HG03135 (cell line): ENCODE measurements around the gene PEPD.
"Not testable (repeated sequence)": the region's sequence is repeated elsewhere in the genome, so short reads cannot be mapped to it uniquely, and the experiment has no call there.

ENCODE experiments used
- ATAC-seq: cut with Tn5 transposase; IDR thresholded peaks from one replicate; pipeline ENCODE4 v1.9.1; 2021; ENCODE audit warnings: mild to moderate bottlenecking, moderate library complexity; ENCODE audit not compliant: unreplicated experiment

PEPD gene

DNA sequence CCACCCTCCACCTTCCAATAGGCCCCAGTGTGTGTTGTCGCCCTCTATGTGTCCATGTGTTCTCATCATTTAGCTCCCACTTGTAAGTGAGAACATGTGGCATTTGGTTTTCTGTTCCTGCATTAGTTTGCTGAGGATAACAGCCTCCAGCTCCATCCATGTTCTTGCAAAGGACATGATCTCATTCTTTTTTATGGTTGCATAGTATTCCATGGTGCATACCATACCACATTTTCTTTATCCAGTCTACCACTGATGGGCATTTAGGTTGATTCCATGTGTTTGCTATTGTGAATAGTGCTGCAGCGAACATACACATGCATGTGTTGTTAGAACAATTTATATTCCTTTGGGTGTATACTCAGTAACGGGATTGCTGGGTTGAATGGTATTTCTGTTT is 42.0 kb downstream of the PEPD start:
- not testable (repeated sequence) for ATAC-seq

DNA sequence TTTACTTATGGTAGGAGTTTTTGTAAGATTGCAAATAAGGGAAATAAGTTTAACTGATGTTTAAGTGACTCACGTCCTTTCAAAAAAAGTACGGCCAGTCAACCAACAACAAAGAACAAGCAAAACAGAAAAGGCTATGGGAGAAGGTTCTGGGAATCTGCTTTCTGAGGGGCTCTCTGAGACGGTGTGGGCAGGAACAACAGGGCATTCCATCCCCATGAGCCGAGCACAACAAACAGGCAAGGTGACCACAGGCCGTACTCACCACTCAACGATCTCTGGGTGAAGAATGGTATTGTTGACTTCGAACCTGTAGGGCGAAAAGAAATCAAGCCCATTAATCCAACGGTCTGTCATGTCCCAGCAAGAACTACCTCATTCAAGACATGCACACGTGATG is 43.8 kb downstream of the PEPD start:
- ATAC-seq, result no peak

DNA sequence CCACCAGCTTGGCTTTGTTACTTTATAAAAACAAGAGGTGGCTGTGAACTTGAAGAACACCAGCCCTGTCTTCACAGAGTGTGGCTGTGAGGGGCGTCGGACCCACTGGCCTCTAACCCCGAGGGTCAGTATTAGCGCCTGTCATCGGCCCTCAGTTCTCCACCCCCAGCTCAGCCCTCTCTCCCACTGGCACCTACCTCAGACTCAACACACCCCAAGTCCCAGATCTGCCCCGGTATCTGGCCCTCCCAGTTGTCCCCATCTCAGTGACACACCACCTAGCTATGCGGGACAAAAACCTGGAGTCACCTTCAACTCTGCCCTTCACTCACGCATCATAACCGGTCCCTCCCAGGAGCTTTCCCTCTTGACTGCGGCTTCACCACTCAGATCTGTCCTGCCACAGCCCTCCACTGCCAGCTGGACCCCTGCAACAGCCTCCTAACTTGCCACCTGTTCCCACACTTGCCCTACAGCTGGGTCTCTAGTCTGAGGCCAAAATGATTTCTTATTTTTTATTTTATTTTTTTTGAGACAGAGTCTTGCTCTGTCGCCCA is 45.4 kb downstream of the PEPD start:
- no peak for ATAC-seq

DNA sequence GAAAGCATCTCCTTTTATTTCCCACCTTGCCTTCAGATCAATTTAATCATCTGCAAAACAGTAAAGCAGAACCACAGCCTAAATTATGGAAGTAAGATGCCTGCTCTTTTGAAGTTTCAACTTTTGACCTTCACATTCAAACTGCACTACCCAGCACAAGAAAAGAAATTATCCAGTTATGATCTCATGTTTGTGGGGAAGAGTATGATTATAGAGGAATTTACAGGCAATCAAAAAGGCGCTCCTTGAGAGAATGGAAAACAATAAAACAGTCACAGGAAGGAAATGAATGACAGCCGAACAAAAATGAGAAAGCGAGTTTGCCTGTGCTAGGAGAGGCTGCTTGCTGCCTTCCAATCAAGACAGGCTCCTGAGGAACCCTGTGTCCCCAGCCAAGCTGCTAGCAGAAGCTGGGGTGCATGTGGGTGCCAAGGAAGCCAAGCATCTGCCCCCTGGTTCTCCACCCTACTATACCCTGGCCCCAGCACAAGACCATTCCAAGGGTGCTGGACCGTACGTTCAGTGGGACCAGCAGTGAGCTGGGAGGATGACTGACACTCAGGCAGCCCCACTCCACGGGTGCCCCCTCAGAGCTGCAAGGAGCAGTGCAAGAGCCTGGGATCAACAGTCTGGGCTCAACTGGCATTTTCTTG is 47.8 kb downstream of the PEPD start:
- ATAC-seq, result no peak

DNA sequence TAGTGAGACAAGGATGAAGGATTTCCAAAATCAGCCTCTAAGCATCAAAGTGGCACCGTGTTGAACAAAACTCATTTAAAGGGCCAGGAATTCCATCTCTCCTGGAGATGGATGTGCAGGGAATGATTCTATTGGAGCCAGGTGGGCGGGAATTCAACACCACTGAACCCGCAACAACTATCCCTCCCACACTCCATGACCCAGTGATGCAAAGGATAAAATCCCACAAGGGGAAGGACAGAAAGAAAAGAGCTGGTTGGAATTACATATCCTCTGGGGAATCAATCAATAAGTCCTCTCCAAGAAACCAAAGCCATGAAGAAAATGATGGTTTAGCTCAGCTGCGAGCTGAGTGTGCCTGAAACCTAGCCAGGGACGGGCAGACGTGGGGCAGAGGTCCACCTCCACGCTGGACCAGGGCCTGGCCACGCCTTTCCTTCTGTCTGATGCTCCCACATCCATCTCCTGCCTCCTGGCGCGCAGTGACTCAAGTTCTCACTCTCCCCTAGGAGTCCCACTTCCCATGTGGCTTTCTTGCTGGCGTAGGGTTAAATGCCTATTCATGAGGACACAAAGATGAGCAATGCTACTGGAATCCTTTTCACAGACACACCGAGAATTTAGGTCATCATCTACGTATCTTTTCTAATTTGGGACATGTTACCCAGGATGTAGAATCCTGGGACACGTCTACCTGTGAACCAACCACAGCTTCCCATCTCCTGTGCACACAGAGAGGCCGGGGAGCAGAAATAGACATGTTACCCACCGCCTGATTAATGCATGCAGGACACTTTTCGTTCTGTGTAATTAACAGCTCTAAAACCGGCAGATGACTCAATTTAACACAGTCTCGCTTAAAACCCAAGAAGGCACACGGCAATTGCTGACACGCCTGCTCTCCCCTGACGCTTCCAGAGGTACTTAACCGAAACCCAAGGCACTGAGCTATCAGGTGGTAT is 48.6 kb downstream of the PEPD start:
- ATAC-seq, result no peak

DNA sequence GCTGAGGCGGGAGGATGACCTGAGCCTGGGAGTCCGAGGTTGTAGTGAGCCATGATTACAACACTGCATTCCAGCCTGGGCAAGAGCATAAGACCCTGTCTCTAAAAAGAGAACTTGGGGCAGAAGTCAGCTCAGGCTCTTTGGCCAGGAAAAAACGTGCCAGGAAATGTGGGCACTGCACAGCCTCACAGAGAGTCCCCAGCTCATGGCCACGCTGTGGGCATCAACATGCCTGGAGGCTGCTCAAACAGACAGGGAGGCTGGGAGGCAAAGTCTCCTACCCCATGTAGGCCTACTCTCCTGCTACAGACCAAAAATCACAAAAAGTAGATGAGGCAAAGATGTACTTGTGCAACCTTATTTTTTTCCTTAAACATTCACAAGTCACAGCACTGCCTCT is 49.4 kb downstream of the PEPD start:
- no peak for ATAC-seq

DNA sequence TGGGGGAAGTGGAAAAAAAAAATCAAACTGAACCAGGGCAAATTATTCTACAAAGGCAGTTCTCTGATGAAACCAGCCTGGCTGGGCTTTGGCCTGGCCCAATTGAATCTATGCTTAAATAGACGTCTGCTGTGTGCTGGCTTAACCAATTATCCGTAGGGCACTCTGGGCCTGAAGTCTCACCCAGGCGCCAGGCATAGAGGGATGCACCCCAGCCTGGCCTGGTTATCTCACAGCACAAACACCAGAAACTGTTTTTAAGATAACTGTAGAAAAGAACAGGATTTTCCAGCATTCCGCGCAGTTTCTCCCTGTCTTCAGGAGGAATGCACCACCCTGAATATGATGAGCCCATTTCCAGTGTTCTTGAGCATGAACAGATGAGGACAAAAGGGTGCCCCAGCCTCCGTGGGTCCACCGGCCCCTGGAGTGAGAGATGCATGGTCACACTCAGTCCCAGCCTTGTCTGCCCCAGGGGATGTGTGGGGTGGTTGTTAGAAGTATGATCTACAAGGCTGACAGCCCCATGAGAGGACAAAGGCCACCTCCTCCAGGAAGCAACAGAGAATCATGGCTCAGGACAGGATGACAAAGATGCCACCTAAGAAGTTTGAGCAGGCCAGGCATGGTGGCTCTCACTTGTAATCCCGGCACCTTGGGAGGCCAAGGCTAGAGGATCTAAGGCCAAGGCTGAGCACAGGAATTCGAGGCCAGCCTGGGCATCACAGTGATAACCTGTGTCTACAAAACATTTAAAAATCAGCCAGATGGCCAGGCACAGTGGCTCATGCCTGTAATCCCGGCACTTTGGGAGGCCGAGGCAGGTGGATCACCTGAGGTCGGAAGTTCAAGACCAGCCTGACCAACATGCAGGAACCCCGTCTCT is 50.2 kb downstream of the PEPD start:
- ATAC-seq, result no peak

DNA sequence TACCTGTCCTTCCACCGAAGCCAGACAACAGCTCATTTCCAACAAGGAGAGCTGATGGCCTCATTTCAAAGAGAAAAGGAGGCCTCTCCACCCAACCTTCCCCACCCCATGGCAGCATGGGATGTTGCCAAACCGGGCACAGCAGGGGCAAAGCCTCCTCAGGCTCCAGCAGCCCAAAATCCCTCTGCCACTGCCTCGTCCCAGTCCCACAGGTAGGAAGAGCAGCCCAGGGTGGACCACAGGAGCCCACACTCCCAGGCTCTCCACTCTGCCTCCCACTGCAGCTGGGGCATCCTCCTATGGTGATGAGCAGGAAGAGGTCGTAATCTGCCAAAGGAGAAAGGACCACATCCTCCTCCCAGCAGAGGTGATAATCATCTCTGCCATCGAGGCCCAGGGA is 50.9 kb downstream of the PEPD start:
- ATAC-seq, result no peak

DNA sequence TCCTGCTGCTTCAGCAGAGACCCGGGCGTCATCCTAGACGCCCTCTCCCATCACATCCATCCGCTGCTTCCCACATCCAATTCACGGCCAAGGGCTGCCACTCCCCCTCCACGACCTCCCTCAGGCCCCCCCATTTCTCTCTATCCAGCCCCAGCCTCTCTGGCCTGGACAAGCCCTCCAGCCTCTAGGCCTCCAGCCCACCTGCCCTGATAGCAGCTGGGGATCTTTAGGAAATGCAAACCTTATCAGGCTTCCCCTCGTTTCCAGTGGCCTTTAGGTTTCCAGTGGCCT is 51.6 kb downstream of the PEPD start:
- ATAC-seq, result no peak

DNA sequence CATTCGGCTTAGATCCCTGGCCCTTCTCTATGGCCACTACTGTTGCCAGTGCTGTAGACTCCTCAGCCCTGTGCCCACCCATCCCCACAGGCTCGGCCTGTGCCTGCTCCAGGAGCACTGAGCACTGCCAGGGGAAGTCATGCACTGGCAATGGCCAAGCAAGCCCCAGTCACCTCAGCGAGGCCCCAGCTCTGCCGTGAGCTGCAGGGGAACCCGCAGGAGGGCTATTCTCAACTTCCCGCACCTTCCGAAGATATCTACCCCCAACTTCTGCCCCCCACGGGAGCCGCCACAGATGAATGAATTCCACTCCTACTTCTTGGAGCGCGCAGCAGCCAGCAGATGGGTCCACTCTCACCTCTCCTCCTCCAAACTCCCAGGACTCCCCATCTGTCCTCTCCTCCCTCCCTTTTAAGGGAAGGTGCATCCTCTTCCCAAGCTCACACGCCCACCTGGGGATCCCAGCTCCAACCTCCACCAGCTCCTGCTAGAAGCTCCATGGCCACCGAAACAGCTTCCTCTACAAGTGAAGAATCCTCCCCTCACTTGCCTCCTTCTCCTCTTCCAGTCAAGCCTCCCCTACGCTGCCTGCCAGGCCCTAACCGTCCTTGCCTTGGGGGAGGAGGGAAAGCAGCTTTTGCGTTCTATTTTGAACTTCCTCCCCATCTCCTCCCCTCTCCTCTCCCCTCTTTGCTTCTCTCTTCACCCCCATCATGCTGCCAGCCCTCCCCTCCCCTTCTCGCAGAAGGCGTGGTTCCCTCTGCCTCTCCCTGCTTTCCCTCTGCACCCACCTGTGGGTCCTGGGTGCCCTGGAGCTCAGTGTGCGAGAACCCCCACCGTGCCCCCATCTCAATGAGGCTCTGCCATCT is 52.2 kb downstream of the PEPD start:
- no peak for ATAC-seq

DNA sequence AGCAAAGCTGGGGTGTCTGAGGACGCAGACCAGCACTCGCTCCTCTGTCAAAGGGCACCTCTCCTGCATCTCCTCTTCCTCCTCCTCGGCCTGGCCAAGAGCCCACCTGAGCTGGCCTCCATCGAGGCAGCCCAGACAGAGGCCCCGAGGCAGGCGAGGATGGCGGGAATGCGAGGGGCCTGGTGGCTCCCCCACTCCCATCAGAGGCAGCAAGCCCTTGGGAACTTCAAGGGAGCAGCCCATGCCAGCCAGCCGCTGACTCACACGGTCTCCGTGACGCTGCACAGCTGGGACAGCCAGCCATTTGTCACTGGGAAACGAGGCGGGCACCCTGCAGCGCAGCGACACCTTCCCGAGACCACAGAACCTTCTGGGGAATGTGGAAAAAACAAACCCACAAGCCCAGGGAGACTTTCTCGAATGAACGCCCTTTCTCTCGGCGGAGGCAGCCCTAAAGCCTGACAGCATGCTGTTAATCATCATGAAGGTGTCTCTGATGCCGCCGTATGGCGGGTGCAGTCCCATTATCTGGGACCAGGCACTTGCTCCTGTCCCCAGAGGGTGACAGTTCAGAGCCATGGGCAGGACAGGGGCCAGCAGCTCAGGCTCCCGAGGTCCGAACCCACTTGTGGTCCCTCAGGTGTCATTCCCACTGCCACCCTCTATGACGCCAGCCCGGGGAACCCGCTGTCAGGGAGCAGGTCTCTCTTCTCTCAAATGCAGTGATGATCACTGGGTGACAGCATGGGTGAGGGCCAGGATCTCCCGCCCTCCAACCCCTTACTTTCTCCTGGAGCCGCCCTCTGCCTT is 53.0 kb downstream of the PEPD start:
- no peak for ATAC-seq

DNA sequence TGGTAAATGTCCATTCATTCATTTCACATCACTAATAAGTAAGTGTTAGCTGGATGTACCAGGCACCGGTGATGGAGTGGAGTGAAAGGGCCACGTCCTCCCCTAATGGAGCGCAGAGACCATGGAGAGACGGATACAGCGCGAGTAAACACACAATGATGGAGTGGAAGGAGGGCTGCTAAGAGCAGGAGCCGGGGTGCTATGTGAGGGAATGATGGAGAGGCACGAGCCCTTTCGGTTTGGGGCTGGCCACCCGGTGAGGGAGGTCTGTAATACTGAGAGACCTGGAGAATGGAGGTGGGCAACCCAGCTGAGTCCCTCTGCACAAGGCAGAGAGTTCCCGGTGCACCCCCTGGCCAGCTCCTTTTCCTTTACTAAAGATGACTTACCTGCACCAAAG is 53.7 kb downstream of the PEPD start:
- ATAC-seq, result no peak

DNA sequence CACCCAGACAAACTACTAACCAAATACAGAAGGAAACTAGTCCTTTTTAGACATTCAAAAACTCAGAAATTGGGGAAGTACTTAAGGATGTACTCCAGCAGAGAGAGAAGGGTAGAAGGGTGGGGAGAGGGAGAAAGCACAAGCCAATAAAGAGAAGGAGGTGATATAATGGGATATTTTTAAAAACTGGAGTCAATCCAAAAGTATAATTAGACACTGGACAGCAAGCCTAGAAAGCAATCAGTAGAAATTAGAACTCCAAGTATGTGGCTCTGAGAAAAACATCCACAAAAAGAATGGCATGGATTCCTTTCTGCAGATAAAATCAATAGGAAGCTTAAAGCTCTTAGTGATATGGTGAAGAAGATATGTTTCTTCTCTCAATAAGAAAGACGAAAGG is 55.8 kb downstream of the PEPD start:
- ATAC-seq, result no peak

DNA sequence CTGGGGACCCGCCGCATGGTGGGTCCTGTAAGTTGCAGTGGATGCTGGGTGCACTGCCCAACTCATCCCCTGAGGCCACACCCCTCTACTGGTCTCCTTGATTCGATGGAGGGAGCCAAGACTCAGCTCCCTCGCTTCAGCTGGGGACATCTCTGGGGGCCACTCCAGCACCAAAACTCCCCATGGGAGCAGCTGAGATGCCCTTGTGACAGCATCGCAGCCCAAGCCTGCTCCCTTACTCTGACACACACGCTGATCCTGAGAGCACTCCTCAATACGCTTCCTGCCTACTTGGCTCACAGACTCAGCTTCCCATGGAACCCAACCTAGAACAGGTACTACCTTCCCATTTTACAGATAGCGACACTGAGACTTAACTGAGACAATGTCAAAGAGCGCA is 56.2 kb downstream of the PEPD start:
- ATAC-seq, result no peak

DNA sequence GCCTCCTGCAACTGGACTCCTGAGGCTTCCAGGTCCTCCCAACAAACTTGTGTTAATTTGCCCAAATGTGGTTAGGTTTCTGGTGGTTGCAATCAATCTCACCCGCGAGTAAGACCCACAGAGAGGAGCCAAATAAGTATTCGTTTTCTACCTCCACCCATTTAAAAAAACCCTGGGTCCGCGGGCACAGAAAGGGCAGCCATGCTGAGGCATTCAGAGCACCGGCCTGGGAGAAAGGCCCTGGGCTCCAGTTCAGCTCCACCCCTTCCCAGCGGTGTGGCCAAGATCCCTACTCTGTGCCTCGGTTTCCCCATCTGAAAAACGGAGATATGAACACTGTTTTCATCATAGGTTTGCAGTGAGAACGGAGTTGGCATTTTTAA is 56.9 kb downstream of the PEPD start:
- ATAC-seq, result no peak

DNA sequence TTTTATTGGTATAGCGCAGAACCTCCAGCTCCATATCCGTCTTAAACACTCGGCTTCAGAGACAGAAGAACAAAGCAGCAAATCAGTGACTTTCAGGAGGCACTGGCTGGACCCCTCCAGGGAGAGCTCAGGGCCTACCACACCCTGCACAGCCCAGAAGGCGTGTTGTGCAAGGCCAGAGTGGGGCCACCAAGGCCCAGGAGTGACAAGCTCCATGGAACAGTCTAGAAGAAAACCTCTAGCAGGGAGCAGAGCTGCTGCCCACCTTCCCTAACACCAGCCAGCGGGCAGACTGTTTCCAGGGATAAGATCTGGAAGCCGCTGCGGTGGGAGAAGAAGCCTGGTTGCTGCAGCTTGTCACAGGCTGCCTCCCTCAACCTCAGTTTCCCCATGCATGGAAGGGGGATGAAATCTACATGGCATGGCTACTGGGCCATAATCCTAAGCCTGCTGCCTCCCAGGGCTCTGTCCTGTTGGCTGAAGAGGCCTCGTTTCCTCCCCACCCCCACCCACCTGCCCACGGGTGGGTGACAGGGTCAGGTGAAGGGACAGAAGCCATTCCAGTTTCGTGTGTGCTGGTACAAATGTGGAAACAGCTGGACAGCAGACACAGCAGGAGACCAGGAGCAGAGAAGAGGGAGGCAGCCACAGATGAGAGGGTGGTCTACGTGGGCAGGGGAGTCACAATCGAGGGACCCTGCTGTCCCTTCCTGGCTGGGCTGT is 57.4 kb downstream of the PEPD start:
- no peak for ATAC-seq

DNA sequence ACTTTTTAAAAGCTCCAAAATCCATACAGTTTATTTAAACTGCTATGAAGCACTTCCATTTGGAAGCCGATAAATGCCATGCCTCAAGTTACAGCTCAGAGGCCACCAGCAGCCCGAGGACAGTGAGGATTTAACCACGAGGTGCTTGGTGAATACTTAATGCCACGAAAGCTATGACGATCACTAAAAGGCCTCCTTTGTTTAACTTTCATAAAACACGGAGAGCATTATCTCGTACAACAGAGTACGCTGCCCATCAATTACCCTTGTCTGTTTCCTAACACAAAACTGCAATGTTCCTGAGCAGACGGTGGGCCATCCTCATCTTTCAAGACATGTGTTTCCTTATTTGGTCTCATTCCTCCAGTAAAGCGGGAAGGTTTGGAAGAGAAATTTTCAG is 58.4 kb downstream of the PEPD start:
- no peak for ATAC-seq

DNA sequence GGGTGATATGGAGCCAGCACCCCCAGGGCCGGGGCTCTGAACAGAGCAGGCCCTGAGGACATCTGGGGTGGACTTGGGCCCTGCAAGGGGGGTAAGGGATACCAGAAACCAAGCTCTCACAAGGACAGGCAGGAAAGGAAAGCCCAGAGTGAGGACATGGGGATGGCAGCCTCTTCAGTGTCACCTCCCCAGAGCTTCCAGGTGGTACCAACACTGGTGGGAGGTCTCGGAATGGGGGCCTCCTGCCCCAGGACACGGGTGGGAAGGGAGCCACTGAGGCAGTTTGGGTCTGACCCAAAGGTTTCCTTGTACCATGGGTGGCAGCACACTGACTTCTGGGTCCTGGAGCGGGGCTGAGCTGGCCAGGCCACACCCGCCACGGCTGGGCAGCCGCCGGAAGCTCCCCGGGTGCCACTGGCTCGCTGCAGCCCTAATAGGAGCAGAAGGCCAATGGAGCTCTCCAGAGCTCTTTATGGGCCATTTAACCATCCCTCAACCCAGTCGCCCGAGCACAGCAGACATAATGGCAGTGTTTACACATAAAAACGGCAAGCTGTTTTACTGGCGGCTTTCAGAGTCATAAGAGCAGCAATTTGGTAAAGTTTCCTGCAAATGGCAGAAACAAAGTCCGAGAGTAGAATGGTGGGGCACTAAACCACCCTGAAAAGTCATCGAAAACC is 59.3 kb downstream of the PEPD start:
- ATAC-seq, result no peak
